ENCODE results near the gene GOLGA1. TPM values are rescaled to one million over a fixed set of nuclear protein-coding genes. Genes with fewer than 3 reads are reported as not detected.

Gene GOLGA1
- total and polyA plus RNA-seq, 2 of the 13 experiments (the other 11 are each of a cell fraction or from before 2014, with no cell fraction given), result 12.7 to 15.9 TPM

DNA sequence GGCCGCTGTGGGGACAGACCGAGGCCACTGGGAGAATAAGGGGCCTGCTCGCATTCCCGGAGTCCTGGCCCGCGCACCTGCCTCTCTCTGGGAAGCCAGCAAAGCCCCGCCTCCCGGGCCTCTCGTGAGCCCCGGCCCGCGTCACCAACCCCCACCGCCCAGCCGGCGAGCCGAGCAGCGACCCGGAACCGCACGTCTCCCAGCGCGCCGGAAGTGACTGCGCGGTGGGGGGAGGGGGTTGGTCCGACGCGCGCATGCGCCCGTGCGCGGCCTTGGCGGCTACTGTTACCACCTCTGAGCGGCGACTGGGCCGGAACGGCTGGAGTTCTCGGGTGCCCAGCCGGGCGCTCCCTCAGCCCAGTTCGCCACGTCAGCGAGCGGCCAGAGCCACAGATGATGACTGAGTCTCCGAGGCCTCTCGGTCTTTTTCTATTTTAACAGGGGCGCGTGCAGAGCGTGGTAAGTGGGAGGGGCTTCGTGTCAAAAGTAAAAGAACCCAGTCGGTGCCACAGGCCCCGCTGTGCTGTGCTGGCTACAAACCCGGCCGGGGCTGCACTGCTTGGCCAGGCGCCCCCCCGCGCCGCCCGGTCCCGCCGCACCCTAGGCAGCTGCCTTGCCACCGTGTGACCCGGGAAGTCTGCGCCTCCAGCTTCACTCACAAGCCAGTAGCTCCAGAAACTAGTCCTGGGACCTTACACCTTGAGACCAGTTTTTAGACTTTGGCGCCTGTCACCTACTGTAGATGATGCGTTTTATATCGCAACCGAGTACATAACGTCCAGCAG is at the start of gene GOLGA1 (continued):
- TF ChIP-seq, protein P1, sequence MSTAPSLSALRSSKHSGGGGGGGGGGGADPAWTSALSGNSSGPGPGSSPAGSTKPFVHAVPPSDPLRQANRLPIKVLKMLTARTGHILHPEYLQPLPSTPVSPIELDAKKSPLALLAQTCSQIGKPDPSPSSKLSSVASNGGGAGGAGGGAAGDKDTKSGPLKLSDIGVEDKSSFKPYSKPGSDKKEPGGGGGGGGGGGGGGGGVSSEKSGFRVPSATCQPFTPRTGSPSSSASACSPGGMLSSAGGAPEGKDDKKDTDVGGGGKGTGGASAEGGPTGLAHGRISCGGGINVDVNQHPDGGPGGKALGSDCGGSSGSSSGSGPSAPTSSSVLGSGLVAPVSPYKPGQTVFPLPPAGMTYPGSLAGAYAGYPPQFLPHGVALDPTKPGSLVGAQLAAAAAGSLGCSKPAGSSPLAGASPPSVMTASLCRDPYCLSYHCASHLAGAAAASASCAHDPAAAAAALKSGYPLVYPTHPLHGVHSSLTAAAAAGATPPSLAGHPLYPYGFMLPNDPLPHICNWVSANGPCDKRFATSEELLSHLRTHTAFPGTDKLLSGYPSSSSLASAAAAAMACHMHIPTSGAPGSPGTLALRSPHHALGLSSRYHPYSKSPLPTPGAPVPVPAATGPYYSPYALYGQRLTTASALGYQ (CRISPR knock-in tag; IDR thresholded peaks at IDR 0.05), result peak; percentile 6; the same call in 1 of the 2 replicates
- TF ChIP-seq STAG1 (CRISPR knock-in tag; IDR thresholded peaks at IDR 0.05) (no peak; the same call in 1 of the 2 replicates), ZNF510 (CRISPR knock-in tag; IDR thresholded peaks at IDR 0.05; ENCODE audit: low read depth) (no peak), SALL2 (CRISPR knock-in tag; IDR thresholded peaks at IDR 0.05) (peak; percentile 73; the same call in 1 of the 2 replicates), CBX1 (IDR thresholded peaks at IDR 0.05; ENCODE audit: low read depth) (peak; percentile 65), KLF13 (CRISPR knock-in tag; IDR thresholded peaks at IDR 0.05) (no peak), ZSCAN29 (CRISPR knock-in tag; conservative IDR thresholded peaks at IDR 0.05) (0 out of 2 replicates have a peak, but pooled peaks have one; percentile 45), ZFAT (CRISPR knock-in tag; conservative IDR thresholded peaks at IDR 0.05) (0 out of 2 replicates have a peak, but pooled peaks have one; percentile 34), ZNF572 (CRISPR knock-in tag; IDR thresholded peaks at IDR 0.05) (no peak), ZNF562 (CRISPR knock-in tag; IDR thresholded peaks at IDR 0.05; ENCODE audit: borderline replicate concordance) (no peak), SNAI1 (CRISPR knock-in tag; IDR thresholded peaks at IDR 0.05; ENCODE audit: borderline replicate concordance) (no peak), ZNF557 (CRISPR knock-in tag; IDR thresholded peaks at IDR 0.05) (peak; percentile 74; the same call in 1 of the 2 replicates), ZNF670 (CRISPR knock-in tag; IDR thresholded peaks at IDR 0.05; ENCODE audit: borderline replicate concordance) (peak; percentile 71; the same call in 1 of the 2 replicates), RFX1 (IDR thresholded peaks at IDR 0.05) (no peak), ZFYVE20 (CRISPR knock-in tag; IDR thresholded peaks at IDR 0.05; ENCODE audit: borderline replicate concordance, low read depth) (no peak), ZNF138 (CRISPR knock-in tag; IDR thresholded peaks at IDR 0.05; ENCODE audit: low read depth) (0 out of 2 replicates have a peak, but pooled peaks have one; percentile 27), FOXK1 (CRISPR knock-in tag; IDR thresholded peaks at IDR 0.05; ENCODE audit: borderline replicate concordance, low read depth) (peak; percentile 87)
- TF ChIP-seq, protein P2, sequence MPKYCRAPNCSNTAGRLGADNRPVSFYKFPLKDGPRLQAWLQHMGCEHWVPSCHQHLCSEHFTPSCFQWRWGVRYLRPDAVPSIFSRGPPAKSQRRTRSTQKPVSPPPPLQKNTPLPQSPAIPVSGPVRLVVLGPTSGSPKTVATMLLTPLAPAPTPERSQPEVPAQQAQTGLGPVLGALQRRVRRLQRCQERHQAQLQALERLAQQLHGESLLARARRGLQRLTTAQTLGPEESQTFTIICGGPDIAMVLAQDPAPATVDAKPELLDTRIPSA (CRISPR knock-in tag; IDR thresholded peaks at IDR 0.05; ENCODE audit: borderline replicate concordance), result peak; percentile 75; the same call in 1 of the 2 replicates
- TF ChIP-seq, protein P3, sequence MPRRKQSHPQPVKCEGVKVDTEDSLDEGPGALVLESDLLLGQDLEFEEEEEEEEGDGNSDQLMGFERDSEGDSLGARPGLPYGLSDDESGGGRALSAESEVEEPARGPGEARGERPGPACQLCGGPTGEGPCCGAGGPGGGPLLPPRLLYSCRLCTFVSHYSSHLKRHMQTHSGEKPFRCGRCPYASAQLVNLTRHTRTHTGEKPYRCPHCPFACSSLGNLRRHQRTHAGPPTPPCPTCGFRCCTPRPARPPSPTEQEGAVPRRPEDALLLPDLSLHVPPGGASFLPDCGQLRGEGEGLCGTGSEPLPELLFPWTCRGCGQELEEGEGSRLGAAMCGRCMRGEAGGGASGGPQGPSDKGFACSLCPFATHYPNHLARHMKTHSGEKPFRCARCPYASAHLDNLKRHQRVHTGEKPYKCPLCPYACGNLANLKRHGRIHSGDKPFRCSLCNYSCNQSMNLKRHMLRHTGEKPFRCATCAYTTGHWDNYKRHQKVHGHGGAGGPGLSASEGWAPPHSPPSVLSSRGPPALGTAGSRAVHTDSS (CRISPR knock-in tag; conservative IDR thresholded peaks at IDR 0.05), result 0 out of 2 replicates have a peak, but pooled peaks have one; percentile 55
- TF ChIP-seq, protein P4, sequence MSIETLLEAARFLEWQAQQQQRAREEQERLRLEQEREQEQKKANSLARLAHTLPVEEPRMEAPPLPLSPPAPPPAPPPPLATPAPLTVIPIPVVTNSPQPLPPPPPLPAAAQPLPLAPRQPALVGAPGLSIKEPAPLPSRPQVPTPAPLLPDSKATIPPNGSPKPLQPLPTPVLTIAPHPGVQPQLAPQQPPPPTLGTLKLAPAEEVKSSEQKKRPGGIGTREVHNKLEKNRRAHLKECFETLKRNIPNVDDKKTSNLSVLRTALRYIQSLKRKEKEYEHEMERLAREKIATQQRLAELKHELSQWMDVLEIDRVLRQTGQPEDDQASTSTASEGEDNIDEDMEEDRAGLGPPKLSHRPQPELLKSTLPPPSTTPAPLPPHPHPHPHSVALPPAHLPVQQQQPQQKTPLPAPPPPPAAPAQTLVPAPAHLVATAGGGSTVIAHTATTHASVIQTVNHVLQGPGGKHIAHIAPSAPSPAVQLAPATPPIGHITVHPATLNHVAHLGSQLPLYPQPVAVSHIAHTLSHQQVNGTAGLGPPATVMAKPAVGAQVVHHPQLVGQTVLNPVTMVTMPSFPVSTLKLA (IDR thresholded peaks at IDR 0.05), result peak; percentile 43
- TF ChIP-seq, protein P5, sequence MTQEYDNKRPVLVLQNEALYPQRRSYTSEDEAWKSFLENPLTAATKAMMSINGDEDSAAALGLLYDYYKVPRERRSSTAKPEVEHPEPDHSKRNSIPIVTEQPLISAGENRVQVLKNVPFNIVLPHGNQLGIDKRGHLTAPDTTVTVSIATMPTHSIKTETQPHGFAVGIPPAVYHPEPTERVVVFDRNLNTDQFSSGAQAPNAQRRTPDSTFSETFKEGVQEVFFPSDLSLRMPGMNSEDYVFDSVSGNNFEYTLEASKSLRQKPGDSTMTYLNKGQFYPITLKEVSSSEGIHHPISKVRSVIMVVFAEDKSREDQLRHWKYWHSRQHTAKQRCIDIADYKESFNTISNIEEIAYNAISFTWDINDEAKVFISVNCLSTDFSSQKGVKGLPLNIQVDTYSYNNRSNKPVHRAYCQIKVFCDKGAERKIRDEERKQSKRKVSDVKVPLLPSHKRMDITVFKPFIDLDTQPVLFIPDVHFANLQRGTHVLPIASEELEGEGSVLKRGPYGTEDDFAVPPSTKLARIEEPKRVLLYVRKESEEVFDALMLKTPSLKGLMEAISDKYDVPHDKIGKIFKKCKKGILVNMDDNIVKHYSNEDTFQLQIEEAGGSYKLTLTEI (CRISPR knock-in tag; conservative IDR thresholded peaks at IDR 0.05), result no peak

Data from HepG2 (cell line).